Neuronal stem cell (in vitro differentiated cells): ENCODE measurements around the gene JMJD6.

ENCODE experiments used
- DNase-seq: peaks from one replicate; pipeline ENCODE4 v3.0.0-alpha.2; 2013; ENCODE audit warnings: low spot score
- H2AFZ ChIP-seq: one replicate; pipeline ENCODE4 v1.6.1; 2013; ENCODE audit warnings: mild to moderate bottlenecking, low read length, inconsistent platforms
- H2AK5ac ChIP-seq: 2 replicates; pipeline ENCODE4 v1.6.1; 2013; ENCODE audit warnings: low read depth, mild to moderate bottlenecking, inconsistent platforms, low read length, moderate library complexity, mixed read lengths
- H2BK120ac ChIP-seq: 2 replicates; pipeline ENCODE4 v1.6.1; 2013; ENCODE audit warnings: low read depth, mild to moderate bottlenecking, inconsistent platforms, low read length, moderate library complexity, mixed read lengths
- H2BK12ac ChIP-seq: one replicate; pipeline ENCODE4 v1.6.1; 2013; ENCODE audit warnings: low read length, inconsistent platforms
- H2BK15ac ChIP-seq: 2 replicates; pipeline ENCODE4 v1.6.1; 2013; ENCODE audit warnings: mild to moderate bottlenecking, low read length, inconsistent platforms, mixed read lengths
- H2BK5ac ChIP-seq: one replicate; pipeline ENCODE4 v1.6.1; 2013; ENCODE audit warnings: inconsistent platforms, mild to moderate bottlenecking, low read length, moderate library complexity
- H3K14ac ChIP-seq: one replicate; pipeline ENCODE4 v1.6.1; 2013; ENCODE audit warnings: low read length, inconsistent platforms
- H3K18ac ChIP-seq: 2 replicates; pipeline ENCODE4 v1.6.1; 2013; ENCODE audit warnings: low read length, inconsistent platforms
- H3K23ac ChIP-seq: 2 replicates; pipeline ENCODE4 v1.6.1; 2013; ENCODE audit warnings: low read depth, mild to moderate bottlenecking, mixed read lengths, low read length, inconsistent platforms; ENCODE audit not compliant: poor library complexity
- H3K27ac ChIP-seq: replicated peaks from 3 replicates; pipeline ENCODE4 v1.5.1; 2013; ENCODE audit warnings: low read length, inconsistent platforms
- H3K27me3 ChIP-seq, 3 experiments: 2 replicates each; pipeline ENCODE4 v1.6.1; 2013; ENCODE audit warnings: low read length in 3 of 3, mild to moderate bottlenecking in 2 of 3, inconsistent platforms in 1 of 3, low read depth in 1 of 3, mixed read lengths in 1 of 3, moderate library complexity in 1 of 3; ENCODE audit not compliant: control insufficient read depth in 3 of 3, insufficient read depth in 3 of 3
- H3K36me3 ChIP-seq, 2 donors: replicated peaks in 1 of 2; 2 replicates each; pipeline ENCODE4 v1.6.1; 2013; ENCODE audit warnings: low read length in 2 of 2; ENCODE audit not compliant: control insufficient read depth in 2 of 2, insufficient read depth in 2 of 2
- H3K4ac ChIP-seq: 2 replicates; pipeline ENCODE4 v1.6.1; 2013; ENCODE audit warnings: inconsistent platforms, mild to moderate bottlenecking, low read length, moderate library complexity
- H3K4me1 ChIP-seq, 2 donors: 1 replicate in 1 of 2; 2 replicates in 1 of 2; pipeline ENCODE4 v1.6.1; 2013; ENCODE audit warnings: low read length in 2 of 2, low read depth in 1 of 2; ENCODE audit not compliant: control insufficient read depth in 2 of 2, insufficient read depth in 1 of 2
- H3K4me2 ChIP-seq: one replicate; pipeline ENCODE4 v1.6.1; 2013; ENCODE audit warnings: mild to moderate bottlenecking, low read length, inconsistent platforms; ENCODE audit not compliant: insufficient read depth, poor library complexity, severe bottlenecking
- H3K4me3 ChIP-seq, 2 donors: 2 replicates each; pipeline ENCODE4 v1.5.1; 2013; ENCODE audit warnings: low read length in 2 of 2, mild to moderate bottlenecking in 2 of 2, inconsistent platforms in 1 of 2, moderate library complexity in 1 of 2
- H3K79me1 ChIP-seq: one replicate; pipeline ENCODE4 v1.6.1; 2013; ENCODE audit warnings: low read depth, mild to moderate bottlenecking, inconsistent platforms, low read length, moderate library complexity
- H3K9ac ChIP-seq: one replicate; pipeline ENCODE4 v1.6.1; 2013; ENCODE audit warnings: mild to moderate bottlenecking, low read depth, low read length, inconsistent platforms; ENCODE audit not compliant: poor library complexity
- H3K9me3 ChIP-seq, 2 donors: replicated peaks in 1 of 2; 2 replicates each; pipeline versions ENCODE3 to v1.6.1; 2013; ENCODE audit warnings: low read length in 2 of 2, mild to moderate bottlenecking in 2 of 2, inconsistent platforms in 1 of 2, low read depth in 1 of 2, mixed read lengths in 1 of 2, moderate library complexity in 1 of 2; ENCODE audit not compliant: control insufficient read depth in 2 of 2, insufficient read depth in 1 of 2
- H4K8ac ChIP-seq: one replicate; pipeline ENCODE4 v1.6.1; 2013; ENCODE audit warnings: low read depth, mild to moderate bottlenecking, inconsistent platforms, low read length, moderate library complexity
- H4K91ac ChIP-seq: one replicate; pipeline ENCODE4 v1.6.1; 2013; ENCODE audit warnings: low read length, low read depth, mild to moderate bottlenecking, inconsistent platforms; ENCODE audit not compliant: poor library complexity
- WGBS, 2 donors: extraction: QIAGEN DNeasy Blood & Tissue Kit; methylation state at CpG; one replicate each; pipeline ENCODE4 v1.1.7; 2013; ENCODE audit warnings: missing lambda C conversion rate in 2 of 2, mixed read lengths in 1 of 2; ENCODE audit not compliant: insufficient read length in 2 of 2, insufficient replicate concordance in 1 of 2; ENCODE audit errors: extremely low coverage in 2 of 2; 5-methylcytosine and 5-hydroxymethylcytosine counted together

JMJD6 gene

GRCh38 chr17:76757256-76757655 is 30.9 kb upstream of the JMJD6 start:
- H3K9ac ChIP-seq, result no peak overlapping the region
- H2BK5ac ChIP-seq, result no peak overlapping the region
- no peak overlapping the region for H2BK120ac ChIP-seq
- no CpG with 5 or more reads among the region's 5 CpGs for WGBS, 2 donors
- no peak overlapping the region for H2BK15ac ChIP-seq
- H3K36me3 ChIP-seq, result peaks cover 2 to 24% of the 10 kb centered on the region in 2 donors
- no peak for DNase-seq
- no peak overlapping the region for H3K23ac ChIP-seq
- no peak overlapping the region for H3K18ac ChIP-seq
- H3K14ac ChIP-seq, result no peak overlapping the region
- no peak overlapping the region for H4K91ac ChIP-seq
- H2BK12ac ChIP-seq, result no peak overlapping the region
- H3K27me3 ChIP-seq, result no peaks in the 10 kb centered on the region
- peaks cover 0 to 5% of the 10 kb centered on the region in 2 donors for H3K9me3 ChIP-seq
- no peaks in the 10 kb centered on the region for H3K79me1 ChIP-seq
- no peak overlapping the region for H3K27ac ChIP-seq
- H2AFZ ChIP-seq, result no peak overlapping the region
- H3K4me3 ChIP-seq, result no peak overlapping the region
- no peak overlapping the region for H3K4ac ChIP-seq
- no peak overlapping the region for H2AK5ac ChIP-seq
- H3K4me2 ChIP-seq, result no peak overlapping the region
- no peaks in the 10 kb centered on the region for H3K4me1 ChIP-seq
- no peak overlapping the region for H4K8ac ChIP-seq

GRCh38 chr17:76755285-76755684 is 28.9 kb upstream of the JMJD6 start:
- Histone ChIP-seq H3K4me2 (no peak overlapping the region), H3K4ac (no peak overlapping the region), H3K9me3 (peaks cover 0 to 5% of the 10 kb centered on the region in 2 donors), H4K8ac (no peak overlapping the region), H3K14ac (no peak overlapping the region), H2AFZ (no peak overlapping the region), H4K91ac (no peak overlapping the region), H2BK12ac (no peak overlapping the region), H2BK120ac (no peak overlapping the region), H3K4me3 (no peak overlapping the region), H3K36me3 (peaks cover 2 to 30% of the 10 kb centered on the region in 2 donors), H3K27ac (no peak overlapping the region), H3K9ac (no peak overlapping the region), H3K18ac (no peak overlapping the region), H2BK5ac (no peak overlapping the region), H3K23ac (no peak overlapping the region), H3K79me1 (no peaks in the 10 kb centered on the region), H3K4me1 (no peaks in the 10 kb centered on the region), H3K27me3 (no peaks in the 10 kb centered on the region), H2AK5ac (no peak overlapping the region), H2BK15ac (no peak overlapping the region)
- WGBS, 2 donors, result no CpG with 5 or more reads among the region's 2 CpGs
- no peak for DNase-seq

GRCh38 chr17:76753061-76753961 is 26.9 kb upstream of the JMJD6 start:
- Histone ChIP-seq H2AK5ac (no peak overlapping the region), H2AFZ (no peak overlapping the region), H3K18ac (no peak overlapping the region), H3K9ac (no peak overlapping the region), H3K4me3 (no peak overlapping the region), H3K27ac (no peak overlapping the region), H3K79me1 (no peaks in the 10 kb centered on the region), H3K4ac (no peak overlapping the region), H3K4me1 (no peaks in the 10 kb centered on the region), H4K91ac (no peak overlapping the region), H3K4me2 (no peak overlapping the region), H3K36me3 (peaks cover 2 to 30% of the 10 kb centered on the region in 2 donors), H3K14ac (no peak overlapping the region), H3K9me3 (no peaks in the 10 kb centered on the region), H2BK12ac (no peak overlapping the region), H3K23ac (no peak overlapping the region), H4K8ac (no peak overlapping the region), H3K27me3 (no peaks in the 10 kb centered on the region), H2BK15ac (no peak overlapping the region), H2BK120ac (no peak overlapping the region), H2BK5ac (no peak overlapping the region)
- no peak for DNase-seq
- WGBS, 2 donors, result no CpG with 5 or more reads among the region's 12 CpGs

- Histone ChIP-seq H2BK15ac (no peak overlapping the region), H2BK5ac (no peak overlapping the region), H3K4me3 (no peak overlapping the region), H3K4me1 (no peaks in the 10 kb centered on the region), H3K18ac (no peak overlapping the region), H4K91ac (no peak overlapping the region), H3K36me3 (peaks cover 1 to 27% of the 10 kb centered on the region in 2 donors), H4K8ac (no peak overlapping the region), H2BK120ac (no peak overlapping the region), H2BK12ac (no peak overlapping the region), H2AFZ (no peak overlapping the region), H3K27ac (no peak overlapping the region), H3K9ac (no peak overlapping the region), H3K9me3 (no peaks in the 10 kb centered on the region), H2AK5ac (no peak overlapping the region), H3K27me3 (no peaks in the 10 kb centered on the region), H3K79me1 (no peaks in the 10 kb centered on the region), H3K14ac (no peak overlapping the region), H3K4me2 (no peak overlapping the region), H3K23ac (no peak overlapping the region), H3K4ac (no peak overlapping the region)
- WGBS, 2 donors, result no CpG with 5 or more reads among the region's 4 CpGs
- DNase-seq, result no peak
These were observed 25.6 kb upstream of the JMJD6 start for GRCh38 chr17:76752006-76752405.
